NCI-H345 treated with DMSO at 0.1 percent for 48 hours (cell line): ENCODE results near the gene BMP3.

Experiments
- DNase-seq: peaks from one replicate; lab custom pipeline; 2025; ENCODE audit not compliant: unreplicated experiment; lab: John Stamatoyannopoulos, UW

Gene BMP3

GRCh38 chr4:81102107-81102506 is 71.6 kb downstream of the BMP3 start:
- no peak for DNase-seq

- no peak for DNase-seq
Observed at GRCh38 chr4:81106150-81106549, 75.6 kb downstream of the BMP3 start.
